Erythroblast (primary cell): Measurements from ENCODE around the gene MAPK4.

Experiments
- GATA1 ChIP-seq: IDR thresholded peaks from 2 replicates; pipeline ENCODE4 v1.6.1; 2011; ENCODE audit warnings: low read depth, mild to moderate bottlenecking, control low read depth, low read length, moderate library complexity
- POLR2A ChIP-seq: IDR thresholded peaks from 2 replicates; pipeline ENCODE4 v1.6.1; 2011; ENCODE audit warnings: mild to moderate bottlenecking, low read length

DNA sequence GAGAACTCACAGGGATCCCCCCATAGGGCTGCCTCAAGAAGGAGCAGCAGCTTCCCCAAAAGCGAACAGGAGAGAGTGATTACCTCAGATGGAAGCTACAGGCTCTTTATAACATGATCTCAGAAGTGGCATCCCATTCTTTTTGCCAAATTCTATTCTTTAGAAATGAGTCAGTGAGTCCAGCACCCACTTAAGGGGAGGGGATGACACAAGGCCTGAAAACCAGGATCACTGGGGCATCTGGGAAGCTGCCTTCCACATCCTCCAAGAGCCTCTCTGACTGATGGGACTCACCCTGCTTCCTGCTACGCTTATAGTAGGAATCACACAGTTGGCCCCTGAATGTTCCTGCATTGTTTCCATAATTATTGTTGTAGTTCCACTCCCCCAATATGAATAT lies 96.5 kb downstream of the MAPK4 start:
- TF ChIP-seq POLR2A (no peak), GATA1 (no peak)
